ENCODE results near the gene HYKK. TPM values are rescaled to one million over a fixed set of nuclear protein-coding genes. Genes with fewer than 3 reads are reported as not detected.

HYKK gene
- total RNA-seq, 1 experiment from 2014 or later = 3.1 TPM

DNA sequence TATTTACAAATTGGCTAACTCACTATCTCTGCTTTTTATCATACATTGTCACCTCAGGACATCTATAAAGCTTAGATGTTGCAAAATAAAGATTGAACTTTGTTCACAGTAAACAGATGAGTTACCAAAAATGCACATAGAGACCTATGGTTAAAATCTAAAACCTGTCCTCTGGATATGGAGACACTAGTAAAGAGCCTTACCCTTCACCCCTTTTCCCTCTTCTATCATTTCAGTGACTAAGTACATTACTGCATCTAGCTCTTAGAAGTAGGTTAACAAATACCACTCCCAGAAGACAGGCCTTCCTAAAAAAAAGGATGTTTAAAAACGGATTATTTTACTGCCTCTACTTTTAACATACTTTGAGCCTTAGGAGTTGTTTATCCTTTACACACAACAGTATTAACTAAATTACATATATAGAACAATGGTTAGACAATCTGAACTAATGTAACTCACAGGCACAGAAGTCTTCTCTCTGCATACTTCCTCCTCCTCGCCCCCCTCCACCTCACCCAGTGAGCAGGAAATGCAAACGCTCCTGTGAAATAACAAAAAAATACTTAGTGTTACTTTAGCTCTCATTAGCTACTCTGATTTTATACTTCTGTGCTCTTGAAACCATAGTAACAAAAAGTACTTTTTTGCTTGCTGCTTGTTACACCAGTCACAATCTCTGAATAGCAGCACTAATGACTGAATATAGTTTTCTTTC, 46.0 kb upstream of the HYKK start:
- H2BK12ac ChIP-seq (ENCODE audit: insufficient read length, low read depth, low read length) = no peak overlapping the region
- no peak overlapping the region for H4K5ac ChIP-seq (ENCODE audit: insufficient read length, low read depth, low read length)
- H2BK15ac ChIP-seq (ENCODE audit: low read depth, low read length) = no peak overlapping the region
- no peak overlapping the region for H3K23ac ChIP-seq (ENCODE audit: insufficient read length, low read depth, low read length)
- peak overlapping the region; percentile 17 to 87 (median 33); a peak in 5 of 7 replicates for H3K27ac Mint-ChIP-seq
- no peak overlapping the region for H3K14ac ChIP-seq (ENCODE audit: insufficient read depth, low read length)
- H3K23me2 ChIP-seq (ENCODE audit: insufficient read length, low read depth, low read length, poor library complexity, severe bottlenecking) = no peaks in the 10 kb centered on the region
- H3K4me2 ChIP-seq (ENCODE audit: insufficient read depth, insufficient read length, low read length) = no peak overlapping the region
- H3T11ph ChIP-seq (ENCODE audit: low read length) = no peak overlapping the region
- no peak overlapping the region for H2AK5ac ChIP-seq (ENCODE audit: insufficient read length, low read length)
- H3K27me3 ChIP-seq (ENCODE audit: insufficient read depth, low read length) = no peaks in the 10 kb centered on the region
- peaks cover 14 to 31% (median 31%) of the 10 kb centered on the region in 3 experiments; a peak in 5 of 7 replicates for H3K36me3 Mint-ChIP-seq (ENCODE audit: insufficient read depth in 1 of 3, low read depth in 3 of 3)
- H3K9me3 Mint-ChIP-seq = no peaks in the 10 kb centered on the region
- H4K20me1 ChIP-seq (ENCODE audit: control insufficient read depth, insufficient read depth, insufficient read length) = no peaks in the 10 kb centered on the region
- no peak overlapping the region for H3K56ac ChIP-seq (ENCODE audit: insufficient read length, low read depth, low read length)
- H3K4me1 ChIP-seq (ENCODE audit: insufficient read depth, low read length) = peaks cover 4% of the 10 kb centered on the region; the same call in 1 of the 2 replicates
- DNase-seq = no peak
- H3K9ac ChIP-seq (ENCODE audit: extremely low read depth, insufficient read length, low read length) = no peak overlapping the region
- H3K18ac ChIP-seq (ENCODE audit: insufficient read length, low read depth, low read length) = no peak overlapping the region
- H3K9me3 ChIP-seq (ENCODE audit: control insufficient read depth, low read depth, low read length) = no peaks in the 10 kb centered on the region
- no peak overlapping the region for H3K27ac ChIP-seq (ENCODE audit: insufficient read length, low read depth, low read length)
- no peak overlapping the region for H4K8ac ChIP-seq (replicated peaks; ENCODE audit: insufficient read length, low read depth, low read length)
- H3K4ac ChIP-seq (ENCODE audit: low read depth, low read length) = no peak overlapping the region
- peak overlapping the region in 1 of 2 experiments; percentile 50; a peak in 2 of 5 replicates for H3K4me3 Mint-ChIP-seq
- peaks cover 8% of the 10 kb centered on the region; the same call in 1 of the 2 replicates for H3K79me2 ChIP-seq (ENCODE audit: insufficient read depth, low read length)
- TF ChIP-seq, protein P1, sequence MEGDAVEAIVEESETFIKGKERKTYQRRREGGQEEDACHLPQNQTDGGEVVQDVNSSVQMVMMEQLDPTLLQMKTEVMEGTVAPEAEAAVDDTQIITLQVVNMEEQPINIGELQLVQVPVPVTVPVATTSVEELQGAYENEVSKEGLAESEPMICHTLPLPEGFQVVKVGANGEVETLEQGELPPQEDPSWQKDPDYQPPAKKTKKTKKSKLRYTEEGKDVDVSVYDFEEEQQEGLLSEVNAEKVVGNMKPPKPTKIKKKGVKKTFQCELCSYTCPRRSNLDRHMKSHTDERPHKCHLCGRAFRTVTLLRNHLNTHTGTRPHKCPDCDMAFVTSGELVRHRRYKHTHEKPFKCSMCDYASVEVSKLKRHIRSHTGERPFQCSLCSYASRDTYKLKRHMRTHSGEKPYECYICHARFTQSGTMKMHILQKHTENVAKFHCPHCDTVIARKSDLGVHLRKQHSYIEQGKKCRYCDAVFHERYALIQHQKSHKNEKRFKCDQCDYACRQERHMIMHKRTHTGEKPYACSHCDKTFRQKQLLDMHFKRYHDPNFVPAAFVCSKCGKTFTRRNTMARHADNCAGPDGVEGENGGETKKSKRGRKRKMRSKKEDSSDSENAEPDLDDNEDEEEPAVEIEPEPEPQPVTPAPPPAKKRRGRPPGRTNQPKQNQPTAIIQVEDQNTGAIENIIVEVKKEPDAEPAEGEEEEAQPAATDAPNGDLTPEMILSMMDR (conservative IDR thresholded peaks at IDR 0.05) = no peak
- H4K91ac ChIP-seq (ENCODE audit: insufficient read length, low read depth, low read length) = no peak overlapping the region
- no peaks in the 10 kb centered on the region for H3K79me1 ChIP-seq (ENCODE audit: insufficient read depth, low read depth, low read length, poor library complexity, severe bottlenecking)
- whole genome bisulfite sequencing (ENCODE audit: extremely low coverage, insufficient read length, low lambda C conversion rate) = no CpG with 5 or more reads among the region's 3 CpGs
- H2BK20ac ChIP-seq (ENCODE audit: low read depth, low read length, poor library complexity, severe bottlenecking) = no peak overlapping the region
- no peak overlapping the region for H2BK120ac ChIP-seq (ENCODE audit: low read depth, low read length, poor library complexity, severe bottlenecking)
- no peak overlapping the region for H2BK5ac ChIP-seq (ENCODE audit: insufficient read length, low read length)
- peaks cover 25 to 38% of the 10 kb centered on the region in 2 experiments for H3K4me1 Mint-ChIP-seq
- H3K27me3 Mint-ChIP-seq (ENCODE audit: low read depth) = no peaks in the 10 kb centered on the region
- H2AFZ ChIP-seq (ENCODE audit: low read length) = no peak overlapping the region
